Colonic mucosa (tissue), 4 donors: Measurements from ENCODE around the gene MYL5. TPM values are rescaled to one million over a fixed set of nuclear protein-coding genes. Genes with fewer than 3 reads are reported as not detected.

Experiments
- DNase-seq: peaks from one replicate; pipeline ENCODE4 v3.0.0-alpha.2; 2020
- H3K27ac ChIP-seq: fragments of 200-600 bp; one replicate; pipeline ENCODE4 v1.8.0; 2021
- H3K27me3 ChIP-seq: fragments of 200-600 bp; one replicate; pipeline ENCODE4 v1.8.0; 2021
- H3K36me3 ChIP-seq: fragments of 200-600 bp; one replicate; pipeline ENCODE4 v1.8.0; 2021
- H3K4me1 ChIP-seq: fragments of 200-600 bp; one replicate; pipeline ENCODE4 v1.8.0; 2021; ENCODE audit warnings: mild to moderate bottlenecking
- H3K4me3 ChIP-seq: fragments of 200-600 bp; one replicate; pipeline ENCODE4 v1.8.0; 2021
- H3K9ac ChIP-seq, 2 donors: one replicate each; pipeline ENCODE4 v1.7.0; 2013; ENCODE audit warnings: control low read depth in 2 of 2, low read depth in 2 of 2, low read length in 2 of 2
- H3K9me3 ChIP-seq: fragments of 200-600 bp; one replicate; pipeline ENCODE4 v1.8.0; 2021
- CTCF ChIP-seq: fragments of 200-600 bp; IDR thresholded peaks from one replicate; pipeline ENCODE4 v1.8.0; 2022; ENCODE audit warnings: antibody characterized with exemption, mild to moderate bottlenecking
- intact Hi-C: fragments of 100-400 bp; cut with DNase I; formaldehyde crosslinking; loops from one replicate; pipeline ENCODE4 v1.14.1; 2022
- total RNA-seq, 2 donors: library from RNA; stranded (reverse); fragmentation: NEBNext Ultra II Directional in 1 of 2; extraction: Animal tissue kit (Norgen Biotek cat#: 25700) in 1 of 2; gene quantifications; one replicate each; pipeline ENCODE4 v1.2.1, GENCODE V29; 2021
- donor health status: healthy.
- donor health status: DM: no; HTN: no; CAD: no.
- donor health status: DM: no; HTN: no; CAD: no.

The MYL5 gene
- total RNA-seq, 2 donors from 2014 or later: 17.3 to 53.6 TPM

GRCh38 chr4:654503-654845 is 19.9 kb upstream of the MYL5 start:
- H3K27me3 ChIP-seq: peaks cover 14% of the 10 kb centered on the region
- H3K27ac ChIP-seq: no peak overlapping the region
- DNase-seq: no peak
- no peak for TF ChIP-seq CTCF
- no peaks in the 10 kb centered on the region for H3K9me3 ChIP-seq
- no peak overlapping the region for H3K9ac ChIP-seq
- H3K36me3 ChIP-seq: no peaks in the 10 kb centered on the region
- H3K4me3 ChIP-seq: no peak overlapping the region
- intact Hi-C loops: no loop called here
- H3K4me1 ChIP-seq: no peaks in the 10 kb centered on the region

- H3K9ac ChIP-seq: no peak overlapping the region
- no peak overlapping the region for H3K27ac ChIP-seq
- no peaks in the 10 kb centered on the region for H3K4me1 ChIP-seq
- no peak for DNase-seq
- intact Hi-C loops: no loop called here
- H3K36me3 ChIP-seq: no peaks in the 10 kb centered on the region
- no peaks in the 10 kb centered on the region for H3K9me3 ChIP-seq
- H3K4me3 ChIP-seq: no peak overlapping the region
- H3K27me3 ChIP-seq: peaks cover 14% of the 10 kb centered on the region
- TF ChIP-seq CTCF: no peak
These were observed 19.4 kb upstream of the MYL5 start for GRCh38 chr4:654871-655463.

GRCh38 chr4:655464-656151 is 18.7 kb upstream of the MYL5 start:
- intact Hi-C loops: no loop called here
- no peak overlapping the region for H3K9ac ChIP-seq
- H3K4me3 ChIP-seq: no peak overlapping the region
- no peaks in the 10 kb centered on the region for H3K36me3 ChIP-seq
- no peaks in the 10 kb centered on the region for H3K9me3 ChIP-seq
- DNase-seq: no peak
- no peaks in the 10 kb centered on the region for H3K4me1 ChIP-seq
- TF ChIP-seq CTCF: no peak
- no peak overlapping the region for H3K27ac ChIP-seq
- peaks cover 10% of the 10 kb centered on the region for H3K27me3 ChIP-seq

- DNase-seq: no peak
- intact Hi-C loops: no loop called here
- Histone ChIP-seq H3K9me3 (no peaks in the 10 kb centered on the region), H3K4me3 (no peak overlapping the region), H3K36me3 (no peaks in the 10 kb centered on the region), H3K9ac (no peak overlapping the region), H3K27ac (no peak overlapping the region), H3K27me3 (peaks cover 1% of the 10 kb centered on the region), H3K4me1 (no peaks in the 10 kb centered on the region)
- TF ChIP-seq CTCF: no peak
These were observed 17.7 kb upstream of the MYL5 start for GRCh38 chr4:656436-657337.

GRCh38 chr4:657338-657833 is 17.0 kb upstream of the MYL5 start:
- Histone ChIP-seq H3K4me1 (no peaks in the 10 kb centered on the region), H3K27me3 (no peaks in the 10 kb centered on the region), H3K36me3 (no peaks in the 10 kb centered on the region), H3K9me3 (no peaks in the 10 kb centered on the region), H3K9ac (no peak overlapping the region), H3K4me3 (no peak overlapping the region), H3K27ac (no peak overlapping the region)
- intact Hi-C loops: no loop called here
- no peak for TF ChIP-seq CTCF
- DNase-seq: no peak
